OCI-LY1 (cell line): ENCODE measurements around the gene HCK.

ENCODE experiments used
- H2AFZ ChIP-seq: fragments of 200-600 bp; sonication (generic), shearing (Covaris generic); 2 replicates; pipeline ENCODE4 v1.6.0; 2014; ENCODE audit warnings: antibody characterized with exemption, mild to moderate bottlenecking, low read length
- H3F3A ChIP-seq: fragments of 200-600 bp; sonication (generic), shearing (Covaris generic); 2 replicates; pipeline ENCODE4 v1.6.0; 2014; ENCODE audit warnings: mild to moderate bottlenecking, antibody characterized with exemption, low read length, moderate library complexity; ENCODE audit not compliant: insufficient read depth
- H3K27ac ChIP-seq: fragments of 200-600 bp; sonication (generic); 2 replicates; pipeline ENCODE4 v1.5.1; 2014; ENCODE audit warnings: low read length, mixed run types, mild to moderate bottlenecking, low read depth; ENCODE audit not compliant: poor library complexity, severe bottlenecking
- H3K27me3 ChIP-seq: fragments of 200-600 bp; sonication (generic); 2 replicates; pipeline ENCODE4 v1.6.0; 2014; ENCODE audit warnings: antibody characterized with exemption, mild to moderate bottlenecking, low read length, moderate library complexity; ENCODE audit not compliant: insufficient read depth
- H3K36me3 ChIP-seq: fragments of 200-600 bp; sonication (generic); 2 replicates; pipeline ENCODE4 v1.6.1; 2014; ENCODE audit warnings: mild to moderate bottlenecking, antibody characterized with exemption, low read length, moderate library complexity, mixed read lengths; ENCODE audit not compliant: insufficient read depth
- H3K4me1 ChIP-seq: fragments of 200-600 bp; sonication (generic); 2 replicates; pipeline ENCODE4 v1.5.1; 2014; ENCODE audit warnings: mild to moderate bottlenecking, low read length, moderate library complexity; ENCODE audit not compliant: insufficient read depth, severe bottlenecking
- H3K4me2 ChIP-seq: fragments of 200-600 bp; sonication (generic), shearing (Covaris generic); 2 replicates; pipeline ENCODE4 v1.6.1; 2014; ENCODE audit warnings: low read length
- H3K4me3 ChIP-seq: fragments of 200-600 bp; sonication (generic); 2 replicates; pipeline ENCODE4 v1.5.1; 2014; ENCODE audit warnings: low read length, low read depth, mild to moderate bottlenecking, mixed read lengths; ENCODE audit not compliant: poor library complexity, severe bottlenecking
- H3K79me2 ChIP-seq: fragments of 200-600 bp; shearing (Covaris generic); 2 replicates; pipeline ENCODE4 v1.6.1; 2016; ENCODE audit warnings: mixed run types, low read length, mixed read lengths; ENCODE audit not compliant: insufficient read depth
- H3K9ac ChIP-seq: fragments of 200-600 bp; sonication (generic), shearing (Covaris generic); 2 replicates; pipeline ENCODE4 v1.6.1; 2014; ENCODE audit warnings: mild to moderate bottlenecking, low read length, mixed read lengths
- H3K9me2 ChIP-seq: fragments of 200-600 bp; sonication (generic), shearing (Covaris generic); 2 replicates; pipeline ENCODE4 v1.6.1; 2014; ENCODE audit warnings: low read depth, mild to moderate bottlenecking, low read length, mixed read lengths
- H3K9me3 ChIP-seq: fragments of 200-600 bp; shearing (Covaris generic); 2 replicates; pipeline ENCODE4 v1.6.1; 2014; ENCODE audit warnings: low read length, mixed read lengths
- H4K20me1 ChIP-seq: fragments of 200-600 bp; sonication (generic), shearing (Covaris generic); 2 replicates; pipeline ENCODE4 v1.6.0; 2016; ENCODE audit warnings: mild to moderate bottlenecking, low read length; ENCODE audit not compliant: insufficient read depth
- CTCF ChIP-seq: fragments of 200-600 bp; sonication (generic), shearing (Covaris generic); IDR thresholded peaks from 2 replicates; pipeline ENCODE4 v1.5.1; 2017; ENCODE audit warnings: mild to moderate bottlenecking, antibody characterized with exemption, low read length, moderate library complexity, mixed read lengths
- EZH2 ChIP-seq: fragments of 200-600 bp; sonication (generic), shearing (Covaris generic); IDR thresholded peaks from 2 replicates; pipeline ENCODE4 v1.8.0; 2017; ENCODE audit warnings: borderline replicate concordance, mixed run types, mild to moderate bottlenecking, antibody characterized with exemption, low read length, moderate library complexity, mixed read lengths

HCK gene

GRCh38 chr20:32051720-32052089, 337 bp upstream of the HCK start:
- H3K9me2 ChIP-seq = no peaks in the 10 kb centered on the region
- H3K4me3 ChIP-seq = no peak overlapping the region
- no peaks in the 10 kb centered on the region for H3K9me3 ChIP-seq
- TF ChIP-seq EZH2 (no peak), CTCF (no peak)
- no peaks in the 10 kb centered on the region for H3K79me2 ChIP-seq
- peaks cover 4% of the 10 kb centered on the region for H3K4me1 ChIP-seq
- no peaks in the 10 kb centered on the region for H3F3A ChIP-seq
- H3K36me3 ChIP-seq = no peaks in the 10 kb centered on the region
- H3K27me3 ChIP-seq = peaks cover 14% of the 10 kb centered on the region; the same call in 1 of the 2 replicates
- H2AFZ ChIP-seq = no peak overlapping the region
- no peak overlapping the region for H3K27ac ChIP-seq
- H3K4me2 ChIP-seq = no peak overlapping the region
- H4K20me1 ChIP-seq = no peaks in the 10 kb centered on the region
- no peak overlapping the region for H3K9ac ChIP-seq

DNA sequence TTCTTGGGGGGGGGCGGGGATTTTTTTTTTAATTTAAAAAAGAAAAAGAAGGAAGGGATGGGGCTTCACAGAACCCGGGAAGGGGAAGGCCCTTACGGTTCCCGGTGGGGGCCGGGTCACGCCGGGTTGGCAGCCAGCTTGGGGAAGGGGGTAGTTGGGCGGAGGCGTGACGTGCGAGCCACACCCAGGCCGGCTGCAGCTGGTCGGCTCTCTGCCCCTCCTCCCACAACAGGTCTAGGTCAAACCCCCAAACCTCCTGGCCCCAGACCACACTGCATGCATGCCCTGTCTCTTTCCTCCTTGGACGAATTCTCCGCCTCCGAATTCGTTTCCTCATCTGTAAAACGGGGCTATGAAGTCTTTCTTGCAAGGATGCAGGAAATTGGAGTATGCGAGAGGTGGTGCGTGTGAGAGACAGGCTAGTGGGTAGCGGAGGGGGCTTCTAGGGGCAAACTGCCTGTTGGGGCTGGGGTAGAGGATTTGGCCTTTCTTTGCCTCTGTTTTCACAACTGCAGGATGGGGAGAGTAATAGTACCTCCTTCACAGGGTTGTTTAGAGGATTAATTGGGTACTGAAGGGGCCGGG, 828 bp downstream of the HCK start:
- Histone ChIP-seq H3K27ac (no peak overlapping the region), H4K20me1 (no peaks in the 10 kb centered on the region), H3K79me2 (no peaks in the 10 kb centered on the region), H3K4me1 (peaks cover 4% of the 10 kb centered on the region), H2AFZ (no peak overlapping the region), H3K4me2 (peak overlapping the region; percentile 32; the same call in 1 of the 2 replicates), H3K27me3 (peaks cover 19% of the 10 kb centered on the region; the same call in 1 of the 2 replicates), H3K9me2 (no peaks in the 10 kb centered on the region), H3K4me3 (no peak overlapping the region), H3K9me3 (no peaks in the 10 kb centered on the region), H3F3A (no peaks in the 10 kb centered on the region), H3K36me3 (no peaks in the 10 kb centered on the region), H3K9ac (no peak overlapping the region)
- TF ChIP-seq CTCF (no peak), EZH2 (no peak)

- Histone ChIP-seq H3K79me2 (no peaks in the 10 kb centered on the region), H3K27me3 (peaks cover 19% of the 10 kb centered on the region; the same call in 1 of the 2 replicates), H3K4me1 (peaks cover 4% of the 10 kb centered on the region), H3K9me3 (no peaks in the 10 kb centered on the region), H3F3A (no peaks in the 10 kb centered on the region), H3K27ac (no peak overlapping the region), H4K20me1 (no peaks in the 10 kb centered on the region), H2AFZ (no peak overlapping the region), H3K9ac (no peak overlapping the region), H3K4me2 (no peak overlapping the region), H3K4me3 (no peak overlapping the region), H3K9me2 (no peaks in the 10 kb centered on the region), H3K36me3 (no peaks in the 10 kb centered on the region)
- TF ChIP-seq EZH2 (no peak), CTCF (no peak)
These were observed 1.6 kb downstream of the HCK start for GRCh38 chr20:32053648-32054047.
